Endothelial cell of hepatic sinusoid (primary cell): Measurements from ENCODE around the gene GJA4.

Source experiments
- in situ Hi-C: cut with HindIII; loops from 2 replicates; pipeline ENCODE4 v1.10.0; 2017; ENCODE audit warnings: low sequenced_read_pairs

GJA4 gene

GRCh38 chr1:34792868-34793727, at the start of gene GJA4:
Gene GJA4, plus strand, starts transcription at chr1:34792999. Its CDS starts 1,215 bp downstream, at chr1:34794214.
- in situ Hi-C loops: no loop called here

DNA sequence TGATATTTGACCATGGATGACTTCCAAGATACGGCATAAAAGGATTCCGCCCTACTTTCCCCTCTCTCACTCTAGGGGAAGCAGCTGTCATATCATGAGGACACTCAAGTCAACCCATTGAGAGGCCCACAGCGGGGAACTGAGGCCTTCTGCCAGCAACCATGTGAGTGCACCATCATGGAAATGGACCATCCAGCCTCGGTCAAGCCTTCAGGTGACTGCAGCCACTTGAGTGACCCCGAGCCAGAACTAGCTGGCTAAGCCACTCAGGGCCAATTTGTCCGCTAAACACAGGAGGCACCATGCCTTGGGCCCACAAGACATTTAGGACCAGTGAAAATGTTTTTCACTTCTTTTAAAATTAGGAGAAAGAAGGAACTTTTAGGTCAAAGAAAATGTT, 49.0 kb upstream of the GJA4 start:
- in situ Hi-C loops: no loop called here

DNA sequence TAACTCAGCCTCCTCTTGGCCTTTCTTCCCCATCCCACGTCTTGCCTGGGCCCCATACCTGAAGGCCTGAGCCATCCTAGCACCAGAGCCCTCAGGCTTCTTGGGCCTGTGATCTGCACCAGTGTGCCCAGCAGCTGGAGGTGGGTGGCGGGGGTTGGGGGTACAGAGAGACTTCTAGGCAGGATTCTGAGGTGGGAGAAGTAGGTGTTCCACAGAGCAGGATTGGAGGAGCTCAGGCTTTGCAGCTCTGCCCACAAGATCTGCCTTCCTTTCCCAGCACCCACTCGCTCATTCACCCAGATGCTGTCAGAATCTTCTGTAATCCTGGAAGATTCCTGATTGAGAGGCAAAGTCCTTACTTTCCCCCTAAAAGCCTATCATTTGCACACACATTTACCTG, 47.9 kb upstream of the GJA4 start:
- in situ Hi-C loops: no loop called here

- in situ Hi-C loops: no loop called here
Observed at GRCh38 chr1:34745666-34746065, 47.1 kb upstream of the GJA4 start.

GRCh38 chr1:34746101-34746500, 46.7 kb upstream of the GJA4 start:
- in situ Hi-C loops: no loop called here

DNA sequence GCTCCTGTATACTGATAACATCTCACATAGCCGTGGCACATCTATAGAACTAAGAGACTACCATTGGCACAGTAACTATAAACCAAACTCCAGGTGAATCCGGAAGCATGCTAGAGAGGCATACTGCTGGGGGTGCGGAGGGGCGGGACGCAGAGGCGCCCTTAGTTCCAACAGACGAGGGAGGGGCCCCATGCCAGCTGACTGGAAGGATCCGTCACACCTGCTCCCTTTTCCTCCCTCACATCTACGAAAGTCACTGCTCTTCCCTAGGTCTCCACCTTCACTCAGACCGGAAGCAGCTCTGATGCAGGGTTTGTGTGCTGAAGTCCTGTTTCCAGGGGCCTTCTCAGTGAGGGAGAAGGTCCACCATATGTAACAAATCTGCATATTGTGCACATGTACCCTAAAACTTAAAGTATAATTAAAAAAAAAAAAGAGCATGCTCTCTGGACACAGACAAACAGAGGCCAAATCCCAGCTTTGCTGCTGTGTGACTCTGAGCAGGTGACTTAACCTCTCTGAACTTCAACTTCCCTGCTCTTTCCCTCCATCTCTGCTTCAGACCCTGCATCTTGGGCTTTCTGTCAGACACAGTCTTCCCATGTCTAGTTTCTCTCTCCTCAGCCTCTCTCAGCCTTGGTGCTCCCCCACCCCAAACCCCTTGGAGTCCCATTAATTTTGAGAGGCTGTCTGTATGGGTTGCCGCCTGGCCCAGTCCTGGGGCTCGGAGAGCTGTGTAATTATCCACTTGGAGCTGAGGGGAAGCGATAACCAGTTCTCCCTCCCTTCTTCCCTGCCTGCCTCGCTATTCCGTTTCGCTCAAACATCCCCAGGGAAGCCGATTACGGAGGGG, 45.8 kb upstream of the GJA4 start:
- in situ Hi-C loops: no loop called here

- in situ Hi-C loops: no loop called here
Observed at GRCh38 chr1:34747638-34747941, 45.2 kb upstream of the GJA4 start.

DNA sequence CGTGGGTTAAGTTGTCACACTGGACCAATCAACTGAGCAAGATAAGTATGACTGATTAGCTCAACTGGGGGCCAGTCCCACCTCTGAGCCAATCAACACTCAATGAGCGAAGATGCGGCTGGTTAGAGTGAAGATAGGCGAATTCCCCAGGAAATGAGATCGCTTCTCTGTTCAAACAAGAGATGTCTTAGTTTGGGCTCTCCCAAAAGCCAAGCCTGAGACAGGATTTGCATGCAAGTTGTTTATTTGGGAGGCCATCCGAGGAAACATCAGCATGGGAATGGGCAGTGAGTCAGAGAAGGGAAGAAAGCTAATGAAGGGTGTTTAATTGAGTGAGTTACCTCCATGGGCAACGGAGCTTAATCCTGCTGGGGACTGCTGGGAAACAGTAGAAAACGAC, 42.8 kb upstream of the GJA4 start:
- in situ Hi-C loops: loop anchor here (5.0 kb wide), 1 partner anchor 127 kb away; no protein-coding TSS in a partner anchor

GRCh38 chr1:34750610-34751009, 42.2 kb upstream of the GJA4 start:
- in situ Hi-C loops: loop anchor here (5.0 kb wide), 1 partner anchor 127 kb away; no protein-coding TSS in a partner anchor

DNA sequence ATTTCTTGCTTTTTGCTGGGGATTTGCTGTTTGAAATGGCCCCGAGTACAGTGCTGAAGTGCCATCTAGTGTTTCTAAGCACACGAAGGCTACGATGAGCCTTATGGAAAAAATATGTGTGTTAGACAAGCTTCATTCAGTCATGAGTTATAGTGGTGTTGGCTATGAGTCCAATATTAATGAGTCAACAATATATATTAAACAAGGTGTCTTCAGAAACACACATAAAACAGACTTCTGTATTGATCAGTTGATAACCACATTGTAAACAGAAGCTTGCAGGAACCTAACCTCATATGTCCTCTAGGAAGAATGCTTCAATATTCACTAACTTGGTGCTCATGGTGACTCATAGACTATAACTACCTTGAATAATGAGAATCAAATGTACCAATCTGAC, 39.6 kb upstream of the GJA4 start:
- in situ Hi-C loops: loop anchor here (5.0 kb wide), 1 partner anchor 124 kb away; no protein-coding TSS in a partner anchor

GRCh38 chr1:34754964-34755637, 37.7 kb upstream of the GJA4 start, which contains the start of gene GJB5:
Gene GJB5, plus strand, starts transcription at chr1:34755047. Its CDS starts 2,284 bp downstream, at chr1:34757331.
- in situ Hi-C loops: loop anchor here (5.0 kb wide), 1 partner anchor 122 kb away; no protein-coding TSS in a partner anchor

DNA sequence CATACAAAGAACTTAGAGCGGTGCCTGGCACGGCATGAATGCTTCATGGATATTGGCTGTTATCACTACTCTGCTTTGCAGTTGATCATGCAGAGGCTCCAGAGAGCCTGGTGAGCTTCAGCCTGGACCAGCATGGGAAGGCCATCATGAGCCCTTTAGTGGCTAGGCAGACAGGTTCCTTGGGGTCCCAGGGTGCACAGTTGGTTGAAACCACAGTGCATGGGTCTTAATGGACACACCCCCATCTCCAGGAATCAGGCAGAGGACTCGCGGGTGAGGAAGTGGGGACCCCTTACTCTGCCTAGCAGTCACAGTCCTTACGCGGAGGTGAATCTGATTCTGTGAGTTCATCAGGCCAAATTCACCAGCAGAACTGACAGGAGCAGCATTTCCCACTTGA, 36.8 kb upstream of the GJA4 start:
- in situ Hi-C loops: no loop called here

DNA sequence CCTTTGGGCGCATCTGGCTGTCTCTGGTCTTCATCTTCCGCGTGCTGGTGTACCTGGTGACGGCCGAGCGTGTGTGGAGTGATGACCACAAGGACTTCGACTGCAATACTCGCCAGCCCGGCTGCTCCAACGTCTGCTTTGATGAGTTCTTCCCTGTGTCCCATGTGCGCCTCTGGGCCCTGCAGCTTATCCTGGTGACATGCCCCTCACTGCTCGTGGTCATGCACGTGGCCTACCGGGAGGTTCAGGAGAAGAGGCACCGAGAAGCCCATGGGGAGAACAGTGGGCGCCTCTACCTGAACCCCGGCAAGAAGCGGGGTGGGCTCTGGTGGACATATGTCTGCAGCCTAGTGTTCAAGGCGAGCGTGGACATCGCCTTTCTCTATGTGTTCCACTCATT, 35.4 kb upstream of the GJA4 start:
- in situ Hi-C loops: no loop called here

GRCh38 chr1:34758751-34759150, 34.0 kb upstream of the GJA4 start:
- in situ Hi-C loops: no loop called here

GRCh38 chr1:34759503-34760357, 33.1 kb upstream of the GJA4 start, which contains the start of gene GJB4:
Gene GJB4, plus strand, starts transcription at chr1:34759740. Its CDS starts 1,515 bp downstream, at chr1:34761255.
- in situ Hi-C loops: no loop called here

- in situ Hi-C loops: no loop called here
Observed at GRCh38 chr1:34761176-34761761, 31.5 kb upstream of the GJA4 start.

GRCh38 chr1:34761776-34762307, 31.0 kb upstream of the GJA4 start:
- in situ Hi-C loops: no loop called here

GRCh38 chr1:34762474-34763141, 30.2 kb upstream of the GJA4 start:
- in situ Hi-C loops: no loop called here
